ENCODE measurements around the gene OBSCN. TPM values are rescaled to one million over a fixed set of nuclear protein-coding genes. Genes with fewer than 3 reads are reported as not detected.

OBSCN gene
- total and polyA plus RNA-seq, 10 of the 15 experiments (the other 5 are each of a cell fraction or from before 2014, with no cell fraction given) = 0.01 to 0.36 (median 0.08) TPM; not detected in 2

- ChIA-PET RAD21 (ENCODE audit: unreplicated experiment) (no interaction called here), POLR2A (no interaction called here), CTCF (no interaction called here), SMC1A (ENCODE audit: uncharacterized antibody, unreplicated experiment) (no interaction called here)
- Histone ChIP-seq H3K4me2 (ENCODE audit: control insufficient read depth, insufficient read depth) (no peak overlapping the region), H3K9me3 (replicated peaks; ENCODE audit: control insufficient read depth, insufficient read depth, low read length) (no peaks in the 10 kb centered on the region), H3K79me2 (ENCODE audit: control insufficient read depth, insufficient read depth, low read length) (no peaks in the 10 kb centered on the region), H3K9ac (ENCODE audit: control insufficient read depth, insufficient read depth, low read length) (no peak overlapping the region), H3K36me3 (ENCODE audit: control insufficient read depth in 2 of 2, insufficient read depth in 2 of 2, low read length in 1 of 2) (no peaks in the 10 kb centered on the region), H3K4me3 (no peak overlapping the region), H3K27ac (ENCODE audit: control insufficient read depth, insufficient read depth) (no peak overlapping the region), H3K4me1 (ENCODE audit: control insufficient read depth, insufficient read depth, low read length) (no peaks in the 10 kb centered on the region), H3K27me3 (replicated peaks in 1 of 2; ENCODE audit: control insufficient read depth in 2 of 2, insufficient read depth in 2 of 2, low read length in 1 of 2) (peaks cover 3 to 5% of the 10 kb centered on the region in 2 experiments; a peak in 3 of 4 replicates), H2AFZ (ENCODE audit: control insufficient read depth, low read depth, low read length) (no peak overlapping the region), H4K20me1 (ENCODE audit: control insufficient read depth, insufficient read depth) (no peaks in the 10 kb centered on the region)
- TF ChIP-seq SMARCA5 (IDR thresholded peaks at IDR 0.05) (no peak), TCF7 (IDR thresholded peaks at IDR 0.05; ENCODE audit: borderline replicate concordance) (no peak), E4F1 (IDR thresholded peaks at IDR 0.05; ENCODE audit: borderline replicate concordance, partially characterized antibody) (no peak), LARP7 (IDR thresholded peaks at IDR 0.05) (no peak), MTA3 (IDR thresholded peaks at IDR 0.05; ENCODE audit: borderline replicate concordance, low read length) (no peak), KAT2A (conservative IDR thresholded peaks at IDR 0.05; ENCODE audit: control insufficient read depth, low read depth, low read length) (no peak), RBBP5 (conservative IDR thresholded peaks at IDR 0.05) (no peak), HDAC6 (IDR thresholded peaks at IDR 0.05; ENCODE audit: unreplicated experiment) (no peak), SIN3A (IDR thresholded peaks at IDR 0.05; ENCODE audit: low read depth, low read length) (no peak), STAT3 (IDR thresholded peaks at IDR 0.05; ENCODE audit: low read depth, low read length) (no peak), NKRF (conservative IDR thresholded peaks at IDR 0.05) (no peak), NR2F1 (conservative IDR thresholded peaks at IDR 0.05) (no peak)
- intact Hi-C loops (cut with micrococcal nuclease; ENCODE audit: unreplicated experiment) = no loop called here
- no TSS peak for BruUV-seq (replicated peaks)
- WGBS (ENCODE audit: insufficient coverage, insufficient replicate concordance, low lambda C conversion rate, missing lambda C conversion rate) = 76% methylated on average over 7 of the region's 7 CpGs
- in situ Hi-C loops (cut with MboI) = no loop called here
- FAIRE-seq (no peak), DNase-seq (ENCODE audit: low read depth, low spot score) (no peak), ATAC-seq (no peak)
Observed at GRCh38 chr1:228415221-228415620, 207.4 kb downstream of the OBSCN start.
